ENCODE data around the gene ELMO1.

DNA sequence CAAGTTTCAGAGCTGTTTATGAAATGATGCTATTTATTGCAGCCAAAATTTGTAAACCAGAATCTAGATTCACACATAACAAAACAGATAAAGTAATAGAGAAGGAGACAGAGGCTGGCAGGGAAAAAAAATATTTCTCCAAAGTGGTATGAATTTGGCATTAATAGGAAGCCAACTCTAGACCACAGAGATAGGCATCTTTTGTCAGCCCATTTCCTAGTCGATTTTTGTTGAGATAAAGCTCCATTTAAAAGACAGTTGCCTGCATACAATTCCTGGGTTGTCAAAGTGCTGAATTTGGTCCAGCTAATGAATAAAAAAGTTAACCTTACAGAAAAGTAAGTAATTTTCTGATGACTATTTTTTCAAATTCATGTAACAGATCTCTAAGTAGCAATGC is 219.3 kb downstream of the ELMO1 start:
- TF ChIP-seq, protein P1, sequence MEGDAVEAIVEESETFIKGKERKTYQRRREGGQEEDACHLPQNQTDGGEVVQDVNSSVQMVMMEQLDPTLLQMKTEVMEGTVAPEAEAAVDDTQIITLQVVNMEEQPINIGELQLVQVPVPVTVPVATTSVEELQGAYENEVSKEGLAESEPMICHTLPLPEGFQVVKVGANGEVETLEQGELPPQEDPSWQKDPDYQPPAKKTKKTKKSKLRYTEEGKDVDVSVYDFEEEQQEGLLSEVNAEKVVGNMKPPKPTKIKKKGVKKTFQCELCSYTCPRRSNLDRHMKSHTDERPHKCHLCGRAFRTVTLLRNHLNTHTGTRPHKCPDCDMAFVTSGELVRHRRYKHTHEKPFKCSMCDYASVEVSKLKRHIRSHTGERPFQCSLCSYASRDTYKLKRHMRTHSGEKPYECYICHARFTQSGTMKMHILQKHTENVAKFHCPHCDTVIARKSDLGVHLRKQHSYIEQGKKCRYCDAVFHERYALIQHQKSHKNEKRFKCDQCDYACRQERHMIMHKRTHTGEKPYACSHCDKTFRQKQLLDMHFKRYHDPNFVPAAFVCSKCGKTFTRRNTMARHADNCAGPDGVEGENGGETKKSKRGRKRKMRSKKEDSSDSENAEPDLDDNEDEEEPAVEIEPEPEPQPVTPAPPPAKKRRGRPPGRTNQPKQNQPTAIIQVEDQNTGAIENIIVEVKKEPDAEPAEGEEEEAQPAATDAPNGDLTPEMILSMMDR (IDR thresholded peaks at IDR 0.05; ENCODE audit: poor library complexity) = no peak
- no peak for TF ChIP-seq EZH2 (IDR thresholded peaks at IDR 0.05; ENCODE audit: borderline replicate concordance)
- TF ChIP-seq EZH2phosphoT487 (IDR thresholded peaks at IDR 0.05; ENCODE audit: low read depth, severe bottlenecking, unreplicated experiment) = no peak

Measured in hepatocyte (in vitro differentiated cells).